Ascending aorta (tissue), 2 donors: ENCODE measurements around the gene RPS2. TPM values are rescaled to one million over a fixed set of nuclear protein-coding genes. Genes with fewer than 3 reads are reported as not detected.
A peak's percentile ranks its signal among the peaks of the same experiment; 100 is the strongest.

Source experiments
- DNase-seq, 2 donors: peaks; one replicate each; pipeline ENCODE4 v3.0.0-alpha.2; 2019; ENCODE audit warnings: low spot score in 2 of 2
- H3K27ac ChIP-seq, 2 donors: fragments of 200-600 bp; sonication (generic); one replicate each; pipeline ENCODE4 v1.5.1; 2016 to 2017; ENCODE audit warnings: mild to moderate bottlenecking in 1 of 2
- H3K27me3 ChIP-seq: fragments of 200-600 bp; sonication (generic); one replicate; pipeline ENCODE4 v1.5.1; 2017
- H3K36me3 ChIP-seq, 2 donors: fragments of 200-600 bp; sonication (generic); one replicate each; pipeline ENCODE4 v1.5.1; 2016
- H3K4me1 ChIP-seq, 2 donors: fragments of 200-600 bp; sonication (generic); one replicate each; pipeline ENCODE4 v1.5.1; 2016 to 2017; ENCODE audit warnings: mild to moderate bottlenecking in 1 of 2
- H3K4me3 ChIP-seq, 2 donors: fragments of 200-600 bp; sonication (generic); one replicate each; pipeline ENCODE4 v1.5.1; 2016 to 2017; ENCODE audit warnings: mild to moderate bottlenecking in 1 of 2
- H3K9me3 ChIP-seq, 2 donors: fragments of 200-600 bp; sonication (generic); one replicate each; pipeline ENCODE4 v1.5.1; 2016
- intact Hi-C: fragments of 100-400 bp; cut with DNase I; formaldehyde crosslinking; loops from one replicate; pipeline ENCODE4 v1.15.1; 2023
- total RNA-seq: library from RNA; depleted of rRNA; stranded (reverse); fragments of >200 nt; gene quantifications from one replicate; pipeline ENCODE4 v1.1.0, GENCODE V29; 2016
- TF ChIP-seq, protein P1 (sequence below), 3 experiments: fragments of 200-600 bp in 2 of 3; fragments of 450-650 bp in 1 of 3; sonication (generic) in 2 of 3; IDR thresholded peaks; one replicate each; pipeline ENCODE4 v1.5.1; 2016 to 2019; ENCODE audit warnings: antibody characterized with exemption in 3 of 3, mild to moderate bottlenecking in 1 of 3, moderate library complexity in 1 of 3

RPS2 gene
- total RNA-seq, 1 donor from 2014 or later, result 2,866 TPM

DNA sequence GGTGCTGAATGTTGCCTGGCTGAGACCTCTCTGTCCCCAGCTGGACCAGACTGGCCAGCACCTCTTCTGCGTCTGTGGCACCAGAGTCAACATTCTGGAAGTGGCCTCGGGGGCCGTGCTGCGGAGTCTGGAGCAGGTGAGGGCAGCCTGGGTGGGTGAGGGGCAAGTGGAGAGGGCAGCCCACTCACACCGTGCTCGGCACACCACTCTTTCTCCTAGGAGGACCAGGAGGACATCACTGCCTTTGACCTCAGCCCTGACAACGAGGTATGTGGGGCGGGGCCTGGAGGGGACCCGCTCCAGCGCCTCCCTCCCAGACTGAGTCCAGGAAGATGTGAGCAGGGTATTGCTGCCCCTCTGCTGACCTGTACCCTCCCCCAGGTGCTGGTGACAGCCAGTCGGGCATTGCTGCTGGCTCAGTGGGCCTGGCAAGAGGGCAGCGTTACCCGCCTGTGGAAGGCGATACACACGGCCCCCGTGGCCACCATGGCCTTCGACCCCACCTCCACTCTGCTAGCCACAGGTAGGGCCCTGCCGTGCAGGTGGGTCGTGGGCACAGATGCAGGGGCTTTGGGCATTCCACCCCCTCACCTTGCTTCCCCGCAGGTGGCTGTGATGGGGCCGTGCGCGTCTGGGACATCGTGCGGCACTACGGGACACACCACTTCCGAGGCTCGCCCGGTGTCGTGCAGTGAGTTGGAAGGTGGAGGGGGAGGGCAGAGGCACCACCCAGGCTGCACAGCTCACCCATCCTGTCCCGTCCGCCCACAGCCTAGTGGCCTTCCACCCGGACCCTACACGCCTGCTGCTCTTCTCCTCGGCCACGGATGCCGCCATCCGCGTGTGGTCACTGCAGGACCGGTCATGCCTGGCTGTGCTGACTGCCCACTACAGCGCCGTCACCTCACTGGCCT is 9.8 kb upstream of the RPS2 start:
- intact Hi-C loops, result loop anchor here (5.0 kb wide), 1 partner anchor 248 kb away; the partner anchor contains the start of gene E4F1
- Histone ChIP-seq H3K27ac (no peak overlapping the region), H3K27me3 (no peaks in the 10 kb centered on the region), H3K36me3 (peaks cover 43 to 49% of the 10 kb centered on the region in 2 donors), H3K4me3 (no peak overlapping the region), H3K4me1 (peaks cover 14 to 16% of the 10 kb centered on the region in 2 donors), H3K9me3 (no peaks in the 10 kb centered on the region)
- DNase-seq, result no peak
- TF ChIP-seq, protein P1, sequence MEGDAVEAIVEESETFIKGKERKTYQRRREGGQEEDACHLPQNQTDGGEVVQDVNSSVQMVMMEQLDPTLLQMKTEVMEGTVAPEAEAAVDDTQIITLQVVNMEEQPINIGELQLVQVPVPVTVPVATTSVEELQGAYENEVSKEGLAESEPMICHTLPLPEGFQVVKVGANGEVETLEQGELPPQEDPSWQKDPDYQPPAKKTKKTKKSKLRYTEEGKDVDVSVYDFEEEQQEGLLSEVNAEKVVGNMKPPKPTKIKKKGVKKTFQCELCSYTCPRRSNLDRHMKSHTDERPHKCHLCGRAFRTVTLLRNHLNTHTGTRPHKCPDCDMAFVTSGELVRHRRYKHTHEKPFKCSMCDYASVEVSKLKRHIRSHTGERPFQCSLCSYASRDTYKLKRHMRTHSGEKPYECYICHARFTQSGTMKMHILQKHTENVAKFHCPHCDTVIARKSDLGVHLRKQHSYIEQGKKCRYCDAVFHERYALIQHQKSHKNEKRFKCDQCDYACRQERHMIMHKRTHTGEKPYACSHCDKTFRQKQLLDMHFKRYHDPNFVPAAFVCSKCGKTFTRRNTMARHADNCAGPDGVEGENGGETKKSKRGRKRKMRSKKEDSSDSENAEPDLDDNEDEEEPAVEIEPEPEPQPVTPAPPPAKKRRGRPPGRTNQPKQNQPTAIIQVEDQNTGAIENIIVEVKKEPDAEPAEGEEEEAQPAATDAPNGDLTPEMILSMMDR (IDR thresholded peaks at IDR 0.05), result no peak

DNA sequence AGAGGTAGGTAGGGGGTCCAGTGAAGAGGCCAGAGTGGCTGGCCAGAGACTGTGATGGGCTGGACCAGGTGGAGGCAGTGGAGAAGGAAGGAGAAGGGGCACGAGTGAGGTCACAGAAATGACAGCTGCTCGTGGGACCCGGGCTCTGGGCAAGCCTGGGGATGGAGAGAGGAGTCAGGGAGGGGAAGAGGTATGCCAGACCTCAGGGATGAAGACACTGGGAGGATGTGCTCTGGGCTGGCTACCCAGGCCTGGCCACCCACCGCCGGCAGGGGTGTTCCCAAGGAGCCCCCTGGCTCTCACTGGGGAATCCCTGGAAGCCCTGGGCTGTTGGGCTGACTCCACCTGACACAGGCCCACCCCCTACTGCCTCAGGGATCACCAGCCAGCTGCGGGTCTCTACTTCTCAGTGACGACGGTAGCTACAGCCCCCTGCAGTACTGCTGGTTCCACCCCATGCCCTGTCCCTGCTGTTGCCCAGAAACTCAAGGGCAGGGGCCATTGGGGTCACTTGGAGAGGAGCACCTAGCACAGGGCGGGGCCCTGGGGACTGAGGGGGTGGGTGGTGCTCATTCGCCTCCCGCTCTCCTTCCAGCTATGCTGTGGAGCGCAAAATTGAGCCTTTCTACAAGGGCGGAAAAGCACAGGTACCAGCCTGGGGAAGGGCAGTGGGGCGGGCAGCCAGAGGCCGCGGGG is 9.0 kb upstream of the RPS2 start:
- no peak overlapping the region for H3K4me3 ChIP-seq
- no peak for DNase-seq
- no peaks in the 10 kb centered on the region for H3K27me3 ChIP-seq
- H3K36me3 ChIP-seq, result peaks cover 43 to 45% of the 10 kb centered on the region in 2 donors
- H3K9me3 ChIP-seq, result no peaks in the 10 kb centered on the region
- TF ChIP-seq, protein P1 (IDR thresholded peaks at IDR 0.05), result no peak
- H3K27ac ChIP-seq, result no peak overlapping the region
- intact Hi-C loops, result loop anchor here (5.0 kb wide), 1 partner anchor 249 kb away; the partner anchor contains the start of gene E4F1
- peaks cover 14 to 16% of the 10 kb centered on the region in 2 donors for H3K4me1 ChIP-seq

DNA sequence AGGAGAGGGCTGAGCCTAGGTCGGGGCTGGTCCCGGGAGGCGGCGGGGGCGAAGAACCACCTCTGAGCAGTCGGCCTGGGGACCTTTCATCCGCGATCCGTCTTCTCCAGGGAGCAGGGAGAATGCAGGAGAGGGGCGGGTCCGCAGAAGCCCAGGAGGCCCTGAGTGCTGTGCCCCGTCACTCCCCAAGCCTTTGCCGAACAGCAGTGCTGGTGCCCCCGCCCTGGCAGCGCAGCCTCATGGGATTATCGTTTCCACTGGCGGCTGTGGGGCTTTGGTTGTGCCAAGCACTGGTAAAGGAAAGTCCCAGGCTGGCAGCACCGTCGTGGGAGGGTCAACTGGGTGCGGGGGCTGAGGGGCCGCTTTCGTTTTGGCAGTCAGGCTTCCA is 7.9 kb upstream of the RPS2 start:
- H3K36me3 ChIP-seq, result peaks cover 32 to 34% of the 10 kb centered on the region in 2 donors
- DNase-seq, result no peak
- TF ChIP-seq, protein P1 (IDR thresholded peaks at IDR 0.05), result no peak
- H3K9me3 ChIP-seq, result no peaks in the 10 kb centered on the region
- intact Hi-C loops, result loop anchor here (5.0 kb wide), 1 partner anchor 250 kb away; the partner anchor contains the start of gene E4F1
- no peaks in the 10 kb centered on the region for H3K27me3 ChIP-seq
- H3K27ac ChIP-seq, result no peak overlapping the region
- H3K4me3 ChIP-seq, result peak overlapping the region; percentile 90 to 95
- peaks cover 14 to 16% of the 10 kb centered on the region in 2 donors for H3K4me1 ChIP-seq

DNA sequence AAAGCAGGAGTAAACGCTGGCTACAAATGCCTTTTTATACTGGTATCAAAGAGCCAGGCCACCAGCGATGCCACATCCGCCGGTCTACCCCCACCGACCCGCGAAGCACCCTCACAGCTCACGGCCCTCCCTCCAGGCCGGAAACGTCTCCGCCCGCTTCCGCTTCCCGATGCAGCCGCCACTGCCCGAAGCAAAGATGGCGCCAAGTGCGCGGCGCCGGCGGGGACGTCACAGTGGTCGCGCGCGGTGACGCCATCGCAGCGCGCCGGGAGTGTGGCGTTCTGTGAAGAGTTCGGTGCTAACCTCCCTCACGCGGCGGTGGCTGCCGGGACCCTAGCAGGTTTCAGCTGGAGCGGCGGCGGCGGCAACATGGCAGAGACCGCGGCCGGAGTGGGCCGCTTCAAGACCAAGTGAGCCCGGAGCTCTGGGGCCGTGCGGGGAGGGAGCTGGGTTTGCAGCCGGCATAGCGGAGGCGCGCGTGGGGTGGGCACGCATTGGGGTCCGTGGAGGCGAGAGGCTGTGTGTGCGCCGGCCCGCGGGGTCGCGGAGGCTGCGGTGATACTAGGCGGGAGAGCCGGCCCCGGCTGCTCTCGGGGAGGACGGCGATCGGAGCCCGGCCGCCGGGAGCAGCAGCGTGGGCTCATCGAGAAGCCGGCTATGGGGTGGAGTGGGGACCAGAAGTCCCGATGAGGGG is 7.3 kb upstream of the RPS2 start, which contains the start of gene TBL3:
Gene TBL3 (plus strand): TSS at position 258 of the 694 bp plus-strand sequence. CDS start 112 bp downstream, at position 370.
- no peaks in the 10 kb centered on the region for H3K27me3 ChIP-seq
- peaks cover 14 to 16% of the 10 kb centered on the region in 2 donors for H3K4me1 ChIP-seq
- H3K27ac ChIP-seq, result peak within 1 kb of the TSS; percentile 90 to 93
- no peaks in the 10 kb centered on the region for H3K9me3 ChIP-seq
- TF ChIP-seq, protein P1 (IDR thresholded peaks at IDR 0.05), result no peak
- intact Hi-C loops, result loop anchor here (5.0 kb wide), 1 partner anchor 250 kb away; the partner anchor contains the start of gene E4F1
- H3K36me3 ChIP-seq, result peaks cover 26 to 28% of the 10 kb centered on the region in 2 donors
- DNase-seq, result peak; percentile 70 to 97
- peak within 1 kb of the TSS; percentile 90 to 95 for H3K4me3 ChIP-seq
